H9 (cell line): Measurements from ENCODE around the gene IFNL3. TPM values are rescaled to one million over a fixed set of nuclear protein-coding genes. Genes with fewer than 3 reads are reported as not detected.

Experiments used
- DNase-seq: peaks from one replicate; pipeline ENCODE4 v3.0.0-alpha.2; 2017
- H2AFZ ChIP-seq: one replicate; pipeline ENCODE4 v1.6.1; 2013; ENCODE audit warnings: mild to moderate bottlenecking, low read length, control low read depth, moderate library complexity
- H2AK5ac ChIP-seq: 2 replicates; pipeline ENCODE4 v1.6.1; 2013; ENCODE audit warnings: low read length, control low read depth, mixed read lengths; ENCODE audit not compliant: insufficient read length
- H2BK120ac ChIP-seq: one replicate; pipeline ENCODE4 v1.6.1; 2013; ENCODE audit warnings: low read depth, mild to moderate bottlenecking, low read length, control low read depth, inconsistent platforms; ENCODE audit not compliant: poor library complexity, severe bottlenecking
- H2BK12ac ChIP-seq: 2 replicates; pipeline ENCODE4 v1.6.1; 2013; ENCODE audit warnings: low read length, control low read depth, mixed read lengths, low read depth; ENCODE audit not compliant: insufficient read length
- H2BK15ac ChIP-seq: 2 replicates; pipeline ENCODE4 v1.6.1; 2013; ENCODE audit warnings: low read depth, low read length, control low read depth
- H2BK20ac ChIP-seq: one replicate; pipeline ENCODE4 v1.6.1; 2013; ENCODE audit warnings: low read depth, mild to moderate bottlenecking, low read length, control low read depth, inconsistent platforms; ENCODE audit not compliant: poor library complexity, severe bottlenecking
- H2BK5ac ChIP-seq: 2 replicates; pipeline ENCODE4 v1.6.1; 2013; ENCODE audit warnings: low read length, control low read depth, mixed read lengths; ENCODE audit not compliant: insufficient read length
- H3K14ac ChIP-seq: 2 replicates; pipeline ENCODE4 v1.6.1; 2013; ENCODE audit warnings: low read length, control low read depth; ENCODE audit not compliant: insufficient read depth
- H3K18ac ChIP-seq: 2 replicates; pipeline ENCODE4 v1.6.1; 2013; ENCODE audit warnings: low read depth, mild to moderate bottlenecking, mixed read lengths, low read length, control low read depth; ENCODE audit not compliant: insufficient read length
- H3K23ac ChIP-seq: 2 replicates; pipeline ENCODE4 v1.6.1; 2013; ENCODE audit warnings: low read length, control low read depth, mixed read lengths, low read depth; ENCODE audit not compliant: insufficient read length
- H3K23me2 ChIP-seq: 2 replicates; pipeline ENCODE4 v1.6.1; 2013; ENCODE audit warnings: low read depth, mild to moderate bottlenecking, mixed read lengths, low read length, control low read depth; ENCODE audit not compliant: insufficient read length, poor library complexity, severe bottlenecking
- H3K27ac ChIP-seq: 2 replicates; pipeline ENCODE4 v1.5.1; 2013; ENCODE audit warnings: low read length, control low read depth, mixed read lengths, low read depth; ENCODE audit not compliant: insufficient read length
- H3K27me3 ChIP-seq: 2 replicates; pipeline ENCODE4 v1.6.1; 2013; ENCODE audit warnings: low read length, control low read depth, inconsistent platforms; ENCODE audit not compliant: insufficient read depth
- H3K4ac ChIP-seq: 2 replicates; pipeline ENCODE4 v1.6.1; 2013; ENCODE audit warnings: low read depth, mild to moderate bottlenecking, control low read depth, inconsistent platforms, low read length, moderate library complexity
- H3K4me1 ChIP-seq: 2 replicates; pipeline ENCODE4 v1.6.1; 2013; ENCODE audit warnings: low read length, control low read depth, inconsistent platforms; ENCODE audit not compliant: insufficient read depth
- H3K4me2 ChIP-seq: 2 replicates; pipeline ENCODE4 v1.6.1; 2013; ENCODE audit warnings: low read length, control low read depth, mixed read lengths; ENCODE audit not compliant: insufficient read length, insufficient read depth
- H3K56ac ChIP-seq: 2 replicates; pipeline ENCODE4 v1.6.1; 2013; ENCODE audit warnings: low read depth, mild to moderate bottlenecking, mixed read lengths, low read length, control low read depth; ENCODE audit not compliant: insufficient read length
- H3K79me1 ChIP-seq: 2 replicates; pipeline ENCODE4 v1.6.1; 2013; ENCODE audit warnings: low read depth, mild to moderate bottlenecking, moderate library complexity, low read length, control low read depth, inconsistent platforms; ENCODE audit not compliant: insufficient read depth, poor library complexity, severe bottlenecking
- H3K79me2 ChIP-seq: 2 replicates; pipeline ENCODE4 v1.6.1; 2013; ENCODE audit warnings: low read length, control low read depth, inconsistent platforms; ENCODE audit not compliant: insufficient read depth
- H3K9ac ChIP-seq: 2 replicates; pipeline ENCODE4 v1.6.1; 2013; ENCODE audit warnings: low read length, control low read depth, mixed read lengths; ENCODE audit not compliant: insufficient read length; ENCODE audit errors: extremely low read depth
- H3K9me3 ChIP-seq: one replicate; pipeline ENCODE4 v1.6.1; 2013; ENCODE audit warnings: low read depth, low read length, inconsistent platforms; ENCODE audit not compliant: control insufficient read depth
- H3T11ph ChIP-seq: one replicate; pipeline ENCODE4 v1.6.1; 2013; ENCODE audit warnings: mild to moderate bottlenecking, low read length, control low read depth, inconsistent platforms
- H4K20me1 ChIP-seq: one replicate; pipeline ENCODE4 v1.6.1; 2013; ENCODE audit not compliant: control insufficient read depth, insufficient read length, insufficient read depth
- H4K5ac ChIP-seq: 2 replicates; pipeline ENCODE4 v1.6.1; 2013; ENCODE audit warnings: low read depth, mild to moderate bottlenecking, mixed read lengths, low read length, control low read depth; ENCODE audit not compliant: insufficient read length
- H4K8ac ChIP-seq: replicated peaks from 2 replicates; pipeline ENCODE4 v1.6.1; 2013; ENCODE audit warnings: low read length, control low read depth, mixed read lengths, low read depth; ENCODE audit not compliant: insufficient read length
- H4K91ac ChIP-seq: 2 replicates; pipeline ENCODE4 v1.6.1; 2013; ENCODE audit warnings: low read depth, mild to moderate bottlenecking, moderate library complexity, mixed read lengths, low read length, control low read depth; ENCODE audit not compliant: insufficient read length
- H3K27ac Mint-ChIP-seq, 3 experiments: 2 replicates in 2 of 3; 3 replicates in 1 of 3; pipeline ENCODE4 v1.8.0; 2020 to 2021; ENCODE audit warnings: mixed read lengths in 3 of 3, mild to moderate bottlenecking in 1 of 3, moderate library complexity in 1 of 3
- H3K27me3 Mint-ChIP-seq: 2 replicates; pipeline ENCODE4 v1.8.0; 2021; ENCODE audit warnings: low read depth, mild to moderate bottlenecking, moderate library complexity, mixed read lengths
- H3K36me3 Mint-ChIP-seq, 3 experiments: 2 replicates in 2 of 3; 3 replicates in 1 of 3; pipeline ENCODE4 v1.8.0; 2020 to 2021; ENCODE audit warnings: low read depth in 3 of 3, mixed read lengths in 3 of 3; ENCODE audit not compliant: insufficient read depth in 1 of 3
- H3K4me1 Mint-ChIP-seq, 2 experiments: 2 replicates each; pipeline ENCODE4 v1.8.0; 2020; ENCODE audit warnings: mixed read lengths in 2 of 2
- H3K4me3 Mint-ChIP-seq, 2 experiments: 2 replicates in 1 of 2; 3 replicates in 1 of 2; pipeline ENCODE4 v1.8.0; 2020 to 2021; ENCODE audit warnings: mild to moderate bottlenecking in 2 of 2, mixed read lengths in 2 of 2, moderate library complexity in 1 of 2
- H3K9me3 Mint-ChIP-seq, 2 experiments: 2 replicates in 1 of 2; 3 replicates in 1 of 2; pipeline ENCODE4 v1.8.0; 2020; ENCODE audit warnings: mild to moderate bottlenecking in 2 of 2, mixed read lengths in 2 of 2, moderate library complexity in 1 of 2
- WGBS: extraction: QIAGEN DNeasy Blood & Tissue Kit; methylation state at CpG from one replicate; pipeline ENCODE4 v1.1.7; 2013; ENCODE audit warnings: missing lambda C conversion rate, low lambda C conversion rate, mixed read lengths; ENCODE audit not compliant: insufficient read length; ENCODE audit errors: extremely low coverage; 5-methylcytosine and 5-hydroxymethylcytosine counted together
- total RNA-seq: library from RNA; stranded (reverse); gene quantifications from 2 replicates; pipeline ENCODE4 v1.2.1, GENCODE V29; 2021
- TF ChIP-seq, protein P1 (sequence below): fragments of 200-600 bp; sonication (generic); conservative IDR thresholded peaks from 3 replicates; pipeline ENCODE4 v1.8.0; 2021; ENCODE audit warnings: antibody characterized with exemption, mild to moderate bottlenecking

IFNL3 gene
- total RNA-seq, 1 experiment from 2014 or later: not detected

DNA sequence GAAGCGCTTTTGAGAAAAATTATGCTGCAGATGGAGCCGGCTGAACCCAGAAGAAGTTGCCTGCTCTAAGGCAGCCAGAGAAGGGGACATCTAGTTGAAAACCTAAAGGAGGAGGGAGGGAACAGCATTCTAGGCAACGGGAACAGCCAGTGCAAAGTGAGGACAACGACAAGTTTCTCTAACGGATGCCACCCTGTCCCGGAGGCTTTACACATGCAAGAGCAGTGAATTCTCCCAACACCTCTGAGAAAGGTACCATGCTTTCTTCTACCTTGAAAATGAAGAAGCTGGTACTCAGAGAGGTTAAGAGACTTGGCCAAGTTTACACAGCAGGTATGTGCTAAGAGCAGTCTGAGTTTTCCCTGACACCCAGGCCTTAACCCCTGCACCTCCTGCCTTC lies 5.9 kb downstream of the IFNL3 start:
- WGBS: no CpG with 5 or more reads among the region's 6 CpGs
- TF ChIP-seq, protein P1, sequence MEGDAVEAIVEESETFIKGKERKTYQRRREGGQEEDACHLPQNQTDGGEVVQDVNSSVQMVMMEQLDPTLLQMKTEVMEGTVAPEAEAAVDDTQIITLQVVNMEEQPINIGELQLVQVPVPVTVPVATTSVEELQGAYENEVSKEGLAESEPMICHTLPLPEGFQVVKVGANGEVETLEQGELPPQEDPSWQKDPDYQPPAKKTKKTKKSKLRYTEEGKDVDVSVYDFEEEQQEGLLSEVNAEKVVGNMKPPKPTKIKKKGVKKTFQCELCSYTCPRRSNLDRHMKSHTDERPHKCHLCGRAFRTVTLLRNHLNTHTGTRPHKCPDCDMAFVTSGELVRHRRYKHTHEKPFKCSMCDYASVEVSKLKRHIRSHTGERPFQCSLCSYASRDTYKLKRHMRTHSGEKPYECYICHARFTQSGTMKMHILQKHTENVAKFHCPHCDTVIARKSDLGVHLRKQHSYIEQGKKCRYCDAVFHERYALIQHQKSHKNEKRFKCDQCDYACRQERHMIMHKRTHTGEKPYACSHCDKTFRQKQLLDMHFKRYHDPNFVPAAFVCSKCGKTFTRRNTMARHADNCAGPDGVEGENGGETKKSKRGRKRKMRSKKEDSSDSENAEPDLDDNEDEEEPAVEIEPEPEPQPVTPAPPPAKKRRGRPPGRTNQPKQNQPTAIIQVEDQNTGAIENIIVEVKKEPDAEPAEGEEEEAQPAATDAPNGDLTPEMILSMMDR: no peak
- Histone ChIP-seq H3K23ac (no peak overlapping the region), H3K9ac (no peak overlapping the region), H2BK5ac (no peak overlapping the region), H3K79me1 (no peaks in the 10 kb centered on the region), H4K91ac (no peak overlapping the region), H3K18ac (no peak overlapping the region), H3K4me2 (no peak overlapping the region), H2AFZ (no peak overlapping the region), H2AK5ac (no peak overlapping the region), H4K20me1 (no peaks in the 10 kb centered on the region), H3K9me3 (no peaks in the 10 kb centered on the region), H3K14ac (no peak overlapping the region), H3K56ac (no peak overlapping the region), H4K8ac (no peak overlapping the region), H2BK12ac (no peak overlapping the region), H3K27ac (no peak overlapping the region), H2BK120ac (no peak overlapping the region), H3K79me2 (no peaks in the 10 kb centered on the region), H3K27me3 (no peaks in the 10 kb centered on the region; the same call in 1 of the 2 replicates), H3K23me2 (no peaks in the 10 kb centered on the region), H3T11ph (no peak overlapping the region), H2BK20ac (no peak overlapping the region), H2BK15ac (no peak overlapping the region), H3K4me1 (no peaks in the 10 kb centered on the region), H3K4ac (no peak overlapping the region), H4K5ac (no peak overlapping the region)
- Mint-ChIP-seq H3K27me3 (peaks cover 66% of the 10 kb centered on the region), H3K4me3 (no peak overlapping the region), H3K4me1 (peaks cover 0 to 6% of the 10 kb centered on the region in 2 experiments; a peak in 2 of 4 replicates), H3K9me3 (no peaks in the 10 kb centered on the region), H3K36me3 (no peaks in the 10 kb centered on the region), H3K27ac (no peak overlapping the region)
- DNase-seq: no peak
